Activated CD8-positive, alpha-beta memory T cell treated with anti-CD3 and anti-CD28 coated beads, Interleukin-2, amount 50 U/mL, for 24 hours (primary cell): Measurements from ENCODE around the gene CERKL.

ENCODE experiments used
- DNase-seq: peaks from one replicate; pipeline ENCODE4 v3.0.0-alpha.2; 2020; ENCODE audit errors: extremely low read depth

The CERKL gene

GRCh38 chr2:181520253-181520652 is 136.7 kb downstream of the CERKL start:
- DNase-seq: no peak

DNA sequence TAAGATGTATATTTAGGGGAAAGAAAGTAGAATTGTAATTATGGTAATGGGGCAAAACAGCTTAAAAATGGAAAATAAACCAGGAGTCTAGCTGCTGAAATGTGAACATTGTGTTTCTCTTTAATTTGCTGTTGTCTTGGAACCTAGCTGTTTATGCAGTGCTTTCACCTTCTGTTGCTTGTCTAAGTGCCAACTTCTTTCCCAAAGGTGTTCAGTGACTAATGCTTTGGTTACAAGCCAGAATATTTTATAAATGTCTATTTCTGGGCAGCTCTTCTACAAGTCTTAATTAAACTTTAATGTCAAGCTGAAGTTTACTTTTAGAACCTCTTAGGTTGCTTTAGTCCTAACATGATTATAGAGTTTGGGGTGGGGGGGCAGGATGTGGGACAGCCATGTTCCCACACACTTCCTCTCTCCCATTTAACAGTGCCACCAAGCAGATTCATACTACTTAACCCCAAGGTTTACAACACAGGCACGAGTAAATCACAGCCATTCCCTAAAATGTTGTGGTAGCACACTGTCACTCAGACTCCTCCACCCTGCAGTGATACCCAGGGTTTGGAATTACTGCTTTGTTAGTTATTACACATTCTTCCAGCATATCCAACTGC is 139.1 kb downstream of the CERKL start:
- no peak for DNase-seq

GRCh38 chr2:181516992-181517391 is 139.9 kb downstream of the CERKL start:
- no peak for DNase-seq

DNA sequence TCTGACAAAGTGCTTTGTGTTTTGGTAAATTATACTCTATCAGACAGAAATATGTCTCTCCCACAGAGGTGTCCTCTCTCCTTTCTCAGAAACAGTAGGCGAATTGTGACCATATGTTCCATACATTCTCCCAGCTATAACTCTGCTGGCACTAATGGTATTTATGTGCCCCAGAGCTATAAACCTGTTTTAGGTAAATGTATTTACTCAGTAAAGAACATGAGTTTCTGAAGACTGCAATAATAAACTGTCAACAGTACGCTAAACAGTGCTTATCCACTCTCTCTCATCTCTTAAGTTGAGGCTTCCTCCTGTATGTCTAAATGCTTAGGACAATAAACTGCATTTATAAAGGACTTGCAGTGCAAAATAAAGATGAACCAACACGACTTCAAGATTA is 141.2 kb downstream of the CERKL start:
- DNase-seq: no peak

- DNase-seq: no peak
Observed at GRCh38 chr2:181500201-181500600, 156.7 kb downstream of the CERKL start.

GRCh38 chr2:181499231-181499630 is 157.7 kb downstream of the CERKL start:
- DNase-seq: no peak
